ENCODE measurements around the gene R3HCC1L.

R3HCC1L gene

DNA sequence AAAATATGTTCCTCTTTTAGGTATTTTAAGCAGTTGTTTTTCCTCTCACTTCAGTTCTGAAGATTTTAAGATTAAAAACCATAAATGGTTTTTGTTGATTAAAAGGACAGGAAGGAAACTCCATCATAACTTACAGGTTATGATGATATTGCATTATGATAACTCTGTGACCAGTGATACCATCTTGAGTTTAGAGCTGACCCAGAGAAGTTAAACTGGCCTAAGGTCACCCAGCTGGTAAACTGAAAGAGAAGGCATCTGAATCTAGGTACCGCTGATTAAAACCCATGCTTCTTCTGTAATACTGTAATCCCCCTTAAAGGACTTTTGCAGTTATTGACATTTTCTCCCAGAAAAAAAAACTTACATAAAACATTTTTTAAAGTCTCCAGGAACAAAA, 103.9 kb downstream of the R3HCC1L start:
- no peak for DNase-seq

DNA sequence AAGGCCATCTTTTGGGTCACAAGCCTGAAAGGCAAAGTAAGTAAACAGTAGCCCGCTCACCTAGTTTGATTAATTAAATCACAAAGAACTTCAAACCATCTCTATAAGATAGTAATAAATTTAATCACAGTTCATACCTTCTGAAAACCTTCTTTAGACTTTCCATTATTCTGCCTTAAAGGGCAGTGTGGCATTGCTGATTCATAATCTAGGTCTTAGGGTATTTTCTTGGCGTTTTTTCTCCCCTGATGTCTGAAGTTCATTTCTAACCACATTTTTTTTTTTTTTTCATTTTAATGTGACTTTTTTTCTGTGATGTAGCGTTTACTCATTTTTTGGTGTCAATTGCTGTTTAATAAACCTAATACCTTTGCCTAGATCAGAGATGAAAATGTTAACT, 106.1 kb downstream of the R3HCC1L start:
- DNase-seq, result no peak

DNA sequence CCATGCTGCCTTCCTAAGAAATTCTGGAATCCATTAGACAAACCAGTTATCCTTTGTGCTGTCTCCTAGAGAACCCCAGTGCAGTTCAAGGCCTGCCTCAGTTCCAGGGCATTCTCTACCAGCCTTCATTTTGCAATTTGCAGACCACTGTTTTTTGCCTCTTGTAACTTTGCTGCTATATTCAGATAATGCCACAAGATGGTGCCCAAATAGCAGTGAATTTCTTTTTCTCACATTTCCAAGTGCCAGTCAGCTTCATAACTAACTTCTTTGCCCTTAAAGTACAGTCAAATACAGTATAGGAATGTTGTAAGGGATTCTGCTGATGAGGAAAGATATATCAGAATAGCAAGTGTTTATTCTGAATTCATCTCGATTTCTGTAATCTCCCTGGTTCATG, 108.4 kb downstream of the R3HCC1L start:
- no peak for DNase-seq

DNA sequence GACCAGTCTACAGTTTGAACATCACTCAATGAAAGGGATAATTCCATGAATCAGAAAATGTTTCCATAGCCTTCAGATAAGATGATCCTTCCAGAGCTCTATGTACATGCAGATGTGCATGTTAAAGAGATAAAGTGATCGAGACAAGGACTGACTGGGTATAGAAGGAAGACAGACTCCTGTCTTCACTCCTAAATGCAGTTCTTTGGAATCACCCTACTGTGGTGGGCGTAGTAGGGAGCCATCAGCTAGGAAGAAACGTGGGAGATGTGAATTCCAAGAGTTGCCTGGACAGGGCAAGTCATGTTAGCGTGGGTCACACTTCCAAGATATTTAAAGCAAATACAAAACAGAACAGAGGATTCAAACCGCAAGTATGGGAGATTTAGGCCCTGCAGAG, 109.7 kb downstream of the R3HCC1L start:
- no peak for DNase-seq

DNA sequence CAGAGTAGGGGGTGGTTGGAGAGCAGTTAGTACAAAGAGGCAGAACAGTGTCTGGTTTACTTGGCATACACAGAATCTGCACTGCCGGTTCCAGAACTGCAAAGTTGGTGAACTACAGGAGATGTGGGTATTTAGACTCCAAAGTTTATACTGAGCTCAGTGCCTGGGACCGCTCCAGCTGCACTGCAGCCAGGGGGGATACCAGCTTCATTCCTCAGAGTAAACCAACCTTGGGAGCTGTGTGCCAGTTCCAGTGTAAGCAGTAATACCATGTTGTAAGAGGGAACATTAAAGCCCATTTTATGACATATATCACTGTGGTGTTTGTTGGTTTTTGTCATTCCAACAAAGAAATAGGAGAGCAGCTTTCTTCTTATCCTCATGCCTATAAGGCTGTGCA, 110.1 kb downstream of the R3HCC1L start:
- no peak for DNase-seq

DNA sequence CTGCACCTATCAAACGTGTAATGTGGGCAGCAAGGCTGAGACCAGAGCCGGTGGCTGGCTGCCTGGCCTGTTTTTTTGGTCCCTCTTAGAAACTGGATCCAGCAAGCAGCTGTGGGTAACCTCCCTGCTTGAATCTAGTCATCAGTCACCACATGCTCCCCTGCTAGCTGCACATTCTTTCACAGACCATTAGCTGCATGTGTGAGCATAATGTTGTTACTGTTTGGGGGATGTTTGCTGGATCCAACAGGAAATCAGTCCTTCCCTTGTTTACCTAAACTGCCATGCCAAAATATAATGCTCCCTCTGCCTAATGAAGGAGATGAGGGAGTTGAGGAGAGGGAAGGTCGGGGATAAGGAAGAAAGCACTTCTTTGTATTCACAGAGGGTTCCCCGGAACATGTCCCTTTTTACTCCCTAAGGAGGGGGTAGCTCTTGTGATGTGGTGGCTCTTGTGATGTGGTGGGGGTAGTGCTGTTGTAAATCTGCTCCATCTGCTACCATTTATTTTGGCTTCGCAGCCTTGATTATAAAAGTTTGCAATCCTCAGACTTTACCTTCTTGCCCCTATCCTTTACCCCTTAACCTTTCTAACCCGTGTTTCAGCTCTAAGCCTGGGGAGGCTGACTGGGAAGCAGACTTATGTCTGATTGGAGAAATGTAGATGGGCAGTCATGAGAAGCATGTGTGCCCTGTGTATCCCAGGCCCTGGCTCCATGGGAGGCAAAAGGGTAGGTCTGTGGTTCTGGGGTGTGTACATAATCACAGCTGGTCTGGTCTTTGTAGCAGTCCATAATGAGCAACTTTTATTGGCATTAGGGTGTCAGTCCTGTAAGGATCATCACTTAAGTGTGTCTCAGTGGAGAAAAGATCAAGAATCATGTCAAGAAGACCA, 112.7 kb downstream of the R3HCC1L start:
- no peak for DNase-seq

DNA sequence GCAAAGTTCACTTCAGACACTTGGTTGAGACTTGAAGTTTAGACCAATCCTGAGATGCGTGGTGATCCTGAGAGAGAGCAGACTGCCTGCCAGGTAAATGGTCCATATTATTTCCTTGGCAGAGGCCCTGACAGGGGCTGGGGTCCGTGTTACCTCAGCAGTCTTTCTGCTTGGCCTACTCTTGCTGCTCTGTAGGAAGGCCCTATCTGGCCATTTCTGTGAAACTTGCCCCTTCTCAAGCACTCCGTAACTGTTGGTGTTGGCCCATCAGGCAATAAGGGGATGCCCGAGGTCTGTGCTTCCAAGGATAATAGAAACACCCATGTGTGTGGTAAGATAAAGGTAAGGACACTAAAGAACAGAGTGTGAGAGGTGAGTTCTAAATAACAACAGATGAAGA, 113.6 kb downstream of the R3HCC1L start:
- DNase-seq, result no peak

DNA sequence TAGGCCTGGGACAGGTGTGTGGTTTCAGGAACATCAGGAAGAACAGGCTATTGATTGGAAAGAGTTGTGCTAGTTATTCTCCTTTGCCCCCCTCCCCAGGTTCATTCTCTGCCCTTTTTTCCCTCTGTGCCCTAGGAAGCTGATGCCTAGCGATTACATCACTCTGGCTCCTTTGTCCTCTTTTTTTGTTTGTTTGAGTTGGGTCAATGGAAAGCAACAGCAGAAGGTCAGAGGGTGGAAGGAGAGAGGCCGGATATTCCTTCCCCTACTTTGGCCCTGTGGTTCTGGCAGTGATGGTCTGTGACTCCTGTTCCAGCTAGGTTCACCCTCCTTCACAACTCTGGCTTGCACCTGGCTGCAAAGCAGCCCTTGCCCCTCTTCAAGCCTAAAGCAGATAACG, 114.7 kb downstream of the R3HCC1L start:
- no peak for DNase-seq

DNA sequence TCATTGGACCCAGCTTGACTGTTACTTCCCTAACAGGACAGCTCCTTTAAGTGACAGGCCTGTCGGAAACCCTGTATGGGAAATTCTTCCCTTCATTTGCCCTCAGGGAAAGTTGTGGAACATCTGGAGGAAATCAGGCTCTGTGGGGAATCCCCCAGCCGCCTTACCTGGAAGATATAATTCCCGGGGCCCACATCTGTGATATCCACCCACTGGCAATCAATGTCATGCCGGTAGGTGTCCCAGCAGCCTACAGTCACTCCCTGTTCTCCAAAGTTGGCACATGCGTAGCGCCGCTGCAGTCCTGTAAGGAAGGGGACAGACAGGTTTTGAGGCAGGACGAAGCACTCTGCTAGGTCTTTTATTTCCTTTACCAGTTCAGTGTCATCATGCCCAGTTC, 116.9 kb downstream of the R3HCC1L start:
- DNase-seq, result no peak

DNA sequence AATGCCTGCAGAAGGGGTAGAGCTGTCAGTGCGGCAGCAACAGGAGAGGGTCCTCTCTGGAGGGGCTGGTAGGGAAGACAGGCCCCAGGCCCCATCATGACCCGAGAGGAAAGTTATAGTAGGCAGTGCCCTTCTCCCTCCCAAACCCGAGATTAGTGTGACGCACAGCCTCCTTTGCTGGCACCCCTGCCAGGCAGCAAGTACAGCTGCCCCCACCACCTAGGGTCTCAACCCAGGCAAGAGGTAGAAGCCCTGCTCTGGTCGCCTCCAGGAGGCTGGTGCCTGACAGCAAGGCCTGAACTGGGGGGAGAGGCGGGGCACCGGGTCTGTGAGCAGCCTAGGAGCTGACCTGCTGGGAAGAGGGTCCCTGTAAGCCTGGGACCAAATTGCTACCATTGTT, 118.0 kb downstream of the R3HCC1L start:
- DNase-seq, result no peak

DNA sequence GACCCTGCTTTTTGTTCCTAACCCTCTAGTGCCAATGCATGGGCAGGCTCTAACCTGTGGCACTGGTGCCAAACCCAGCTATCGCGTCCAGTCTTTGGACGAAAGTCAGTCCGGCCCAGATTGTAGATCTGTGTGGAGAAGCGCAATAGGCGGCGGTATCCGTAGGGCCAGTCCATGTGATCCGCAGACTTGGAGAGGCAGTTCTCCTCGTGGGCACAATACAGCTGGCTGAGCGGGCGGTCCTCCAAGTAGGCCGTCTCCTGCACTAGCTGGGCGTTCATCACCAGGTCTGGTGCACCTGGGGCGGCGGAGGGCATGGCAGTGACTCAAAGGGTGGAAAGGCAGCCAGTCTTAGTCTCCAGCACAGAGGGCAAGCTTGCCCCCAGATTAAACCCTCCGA, 119.0 kb downstream of the R3HCC1L start:
- no peak for DNase-seq

DNA sequence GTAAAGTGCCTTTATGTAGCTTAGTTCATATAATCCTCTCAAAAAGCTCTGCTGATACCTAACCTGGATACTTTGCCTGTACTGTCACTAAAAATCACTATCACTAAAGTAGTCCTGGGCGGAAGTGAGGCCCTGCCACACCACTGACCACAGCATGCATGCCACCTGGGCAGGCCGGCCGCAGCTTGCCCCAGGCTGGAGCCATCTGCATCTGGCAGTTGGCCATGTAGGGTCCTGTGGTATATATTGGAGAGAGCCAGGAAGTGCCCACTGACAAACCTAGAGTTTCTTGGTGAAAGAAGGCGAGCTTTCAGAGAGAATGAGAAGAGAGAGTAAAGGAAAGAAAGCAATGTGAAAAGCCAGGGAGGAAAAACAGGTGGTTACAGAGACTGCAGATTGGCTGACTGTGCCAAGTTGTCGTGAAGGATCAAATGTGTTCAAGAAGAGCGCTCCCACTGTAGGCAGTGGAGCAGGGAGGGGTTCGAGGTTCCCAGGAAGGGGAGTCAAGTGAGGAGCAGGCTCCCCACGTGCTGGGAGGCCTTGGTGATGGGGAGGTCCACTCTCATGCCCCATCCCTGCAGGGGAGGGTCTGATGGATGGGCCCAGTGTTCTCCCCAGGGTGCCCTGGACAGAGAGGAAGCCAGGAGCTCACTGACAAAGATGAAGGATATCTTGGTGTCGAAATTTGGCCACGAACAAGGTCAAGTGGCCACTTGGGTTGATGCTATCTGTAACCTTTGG, 119.9 kb downstream of the R3HCC1L start:
- no peak for DNase-seq

DNA sequence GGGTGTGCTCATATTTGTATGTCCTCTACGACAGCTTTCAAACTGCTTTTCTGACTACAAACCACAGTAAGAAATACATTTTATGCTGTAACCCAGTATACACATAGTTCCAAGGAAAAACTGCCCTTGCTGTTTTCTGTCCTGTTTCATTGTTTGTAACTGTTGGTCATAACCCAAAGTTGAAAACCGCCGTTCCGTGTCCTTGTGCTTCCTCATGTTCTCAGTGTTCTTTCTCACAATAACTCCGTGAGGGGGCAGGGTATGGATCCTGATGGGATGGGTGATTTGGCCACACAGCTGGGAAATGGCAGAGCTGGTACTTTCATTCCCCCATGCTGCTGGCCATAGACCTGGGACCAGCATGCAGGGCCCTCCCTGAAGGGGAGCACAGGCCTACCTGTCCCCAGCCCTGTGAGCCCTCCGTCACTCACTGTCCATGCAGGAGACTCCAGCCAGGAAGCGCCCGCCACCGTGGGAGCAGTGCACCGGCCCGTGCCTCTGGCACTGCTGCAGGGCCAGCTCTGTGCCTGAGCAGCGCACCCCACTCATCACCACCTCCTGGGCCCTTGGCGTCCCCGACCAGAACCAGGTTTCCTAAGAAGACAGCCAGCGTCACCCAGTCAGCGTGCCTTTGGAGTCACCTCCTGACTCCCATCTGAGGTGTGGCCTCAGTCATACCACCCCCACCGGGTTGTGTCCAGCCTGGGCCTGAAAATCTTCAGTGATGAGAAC, 120.9 kb downstream of the R3HCC1L start:
- no peak for DNase-seq

DNA sequence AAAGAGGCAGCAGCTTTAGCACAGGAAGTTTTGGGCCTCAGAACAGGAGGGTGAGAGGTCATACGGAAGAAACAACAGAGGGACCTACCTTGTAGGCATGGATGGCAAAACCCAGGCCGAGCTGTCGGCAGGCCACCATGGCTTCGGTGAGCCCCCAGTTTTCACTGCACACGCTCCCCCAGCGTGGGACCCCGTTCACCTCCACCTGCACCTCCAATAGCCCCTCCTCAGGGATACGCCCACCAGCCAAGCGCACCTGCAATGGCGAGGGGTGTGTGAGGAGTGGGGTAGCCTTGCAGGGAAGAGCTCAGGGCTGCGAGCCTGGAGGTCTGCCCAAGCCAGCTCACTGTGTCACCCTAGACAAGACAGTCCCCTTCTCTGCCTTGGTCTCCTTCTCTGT, 122.2 kb downstream of the R3HCC1L start:
- DNase-seq, result no peak

DNA sequence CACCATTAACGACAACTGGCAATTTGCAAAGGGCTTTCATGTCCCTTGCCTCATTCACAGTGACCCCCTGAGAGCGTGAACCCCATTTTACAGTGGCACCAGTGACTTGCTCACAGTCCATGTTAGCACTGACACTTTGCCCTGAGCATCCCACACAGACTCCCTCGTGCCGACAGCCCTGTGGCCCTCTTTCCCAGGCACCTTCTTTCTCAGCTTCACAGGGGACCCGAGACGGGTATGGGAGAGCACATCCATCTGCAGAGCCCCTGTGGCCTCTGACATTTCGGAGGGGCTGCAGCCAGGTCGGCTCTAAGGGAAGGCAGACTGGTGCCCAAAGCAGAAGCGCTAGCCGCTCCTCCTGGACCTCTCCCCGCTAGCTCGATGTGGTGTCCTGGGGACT, 122.7 kb downstream of the R3HCC1L start:
- no peak for DNase-seq

DNA sequence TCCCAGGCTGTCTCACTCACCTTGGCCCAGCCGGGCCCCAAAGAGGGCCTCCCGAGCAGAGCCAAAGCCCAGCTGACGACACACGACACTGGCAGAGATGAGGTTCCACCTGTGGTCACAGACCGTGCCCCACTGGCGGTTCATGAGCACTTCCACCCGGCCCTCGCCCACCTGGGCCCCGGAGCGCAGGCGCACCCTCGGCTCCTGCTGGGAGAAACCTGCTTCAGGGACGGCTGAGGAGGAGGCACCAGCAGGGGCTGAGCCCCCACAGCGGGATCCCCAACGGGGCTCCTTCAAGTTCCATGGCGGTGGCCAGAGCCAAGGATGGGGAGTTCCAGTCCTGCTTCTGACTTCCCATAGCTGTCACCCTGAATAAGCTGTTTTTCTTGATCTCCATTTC, 123.5 kb downstream of the R3HCC1L start:
- no peak for DNase-seq

DNA sequence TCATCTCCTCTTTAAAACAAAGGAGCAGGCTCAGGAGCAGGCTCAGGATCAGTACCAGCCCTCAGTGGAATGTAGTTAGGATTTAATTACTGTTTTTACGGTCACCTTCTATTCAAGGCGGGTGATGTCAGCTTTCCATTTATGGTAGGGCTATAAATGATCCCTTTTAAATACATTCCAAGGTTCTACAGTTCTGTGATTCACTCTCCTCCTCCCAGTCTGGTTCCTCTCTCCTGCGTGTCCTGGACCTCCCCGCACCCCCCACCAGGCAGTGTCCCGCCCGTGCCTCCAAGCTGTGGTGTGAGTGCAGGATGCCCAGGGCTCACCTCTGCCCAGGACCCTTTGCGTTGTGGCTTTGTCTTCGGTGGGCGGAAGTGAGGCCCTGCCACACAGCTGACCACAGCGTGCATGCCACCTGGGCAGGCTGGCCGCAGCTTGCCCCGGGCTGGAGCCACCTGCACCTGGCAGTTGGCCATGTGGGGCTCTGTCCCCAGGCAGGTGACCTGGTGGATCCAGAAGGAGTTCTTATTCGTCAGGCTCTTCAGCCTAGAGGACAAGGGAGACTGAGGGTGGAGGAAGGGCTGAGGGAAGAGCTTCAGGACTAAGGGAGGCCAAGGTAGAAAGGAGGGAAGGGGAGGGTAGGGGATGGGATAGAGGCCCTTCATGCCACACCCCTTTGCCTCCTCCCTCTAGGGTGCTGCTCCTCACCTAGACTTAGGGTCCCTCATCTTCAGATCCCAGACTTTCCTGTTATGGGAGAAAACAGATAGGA, 124.4 kb downstream of the R3HCC1L start:
- no peak for DNase-seq

DNA sequence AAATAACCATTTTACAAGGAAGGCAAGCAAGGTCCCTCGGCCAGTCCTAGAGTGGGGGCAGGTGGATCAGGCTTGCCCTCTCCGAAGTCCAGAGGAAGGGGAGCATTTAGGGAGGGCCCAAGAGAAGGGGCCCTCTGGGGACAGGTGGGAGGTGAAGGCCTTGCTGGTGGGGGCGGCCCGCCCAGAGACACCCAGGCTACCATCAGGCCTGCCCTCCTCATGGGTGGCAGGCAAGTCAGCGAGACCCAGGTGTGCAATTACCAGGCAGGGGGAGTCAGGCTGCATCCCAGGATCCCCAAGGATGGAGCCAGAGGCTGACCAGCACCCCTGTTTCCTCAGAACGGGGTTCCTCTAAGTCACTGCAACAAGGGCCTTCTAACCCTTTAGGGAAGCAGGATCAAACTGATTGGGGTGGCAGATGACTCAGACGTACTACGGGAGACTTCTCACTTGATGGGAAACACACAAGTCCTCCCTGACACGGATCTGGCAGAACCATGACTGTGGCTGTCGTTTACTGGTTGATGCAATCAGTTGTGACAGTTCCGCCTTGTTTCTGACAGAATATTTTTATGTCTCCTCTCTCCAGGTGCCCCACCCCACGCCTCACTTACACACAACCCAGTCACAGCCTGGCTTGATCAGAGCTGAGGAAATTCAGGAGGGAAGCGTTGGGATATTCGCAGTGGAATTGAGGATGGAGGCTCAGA, 125.3 kb downstream of the R3HCC1L start:
- no peak for DNase-seq

DNA sequence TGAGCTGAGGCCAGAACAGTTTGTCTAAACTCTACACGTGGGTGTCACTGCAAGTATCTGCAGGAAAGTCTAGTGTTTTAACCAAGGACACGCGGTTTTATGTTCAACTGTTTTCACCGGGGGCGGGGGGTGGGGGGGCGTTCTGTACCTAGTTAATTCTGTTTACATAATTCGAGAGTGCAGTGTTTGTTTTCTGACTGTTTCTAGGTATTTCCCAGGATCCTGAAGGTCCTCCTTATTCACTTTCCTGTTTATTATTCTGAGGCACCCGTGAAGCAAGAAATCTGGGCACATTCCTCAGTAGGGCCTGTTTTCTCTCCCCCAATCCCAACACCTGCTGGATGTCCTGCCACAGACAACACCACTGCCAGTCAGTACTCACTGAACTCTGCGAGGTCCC, 125.9 kb downstream of the R3HCC1L start:
- DNase-seq, result no peak

DNA sequence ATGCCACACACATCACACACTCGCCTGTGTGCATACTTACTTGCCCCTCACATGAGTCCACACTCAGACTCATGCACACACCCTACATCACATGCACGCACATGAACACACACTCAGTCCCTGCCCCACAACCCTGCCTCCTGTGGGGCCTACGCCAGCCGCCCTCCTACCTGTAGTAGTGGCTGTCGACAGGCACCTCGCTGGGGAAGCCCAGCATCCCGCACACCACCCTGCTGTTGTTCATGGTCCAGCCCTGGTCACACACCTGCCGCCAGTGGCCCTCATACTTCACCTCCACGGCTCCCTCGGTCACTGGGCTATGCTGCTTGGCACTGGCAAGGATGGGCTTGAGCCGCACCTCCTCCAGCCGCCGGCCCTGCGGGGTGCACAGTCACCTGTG, 126.3 kb downstream of the R3HCC1L start:
- no peak for DNase-seq

DNA sequence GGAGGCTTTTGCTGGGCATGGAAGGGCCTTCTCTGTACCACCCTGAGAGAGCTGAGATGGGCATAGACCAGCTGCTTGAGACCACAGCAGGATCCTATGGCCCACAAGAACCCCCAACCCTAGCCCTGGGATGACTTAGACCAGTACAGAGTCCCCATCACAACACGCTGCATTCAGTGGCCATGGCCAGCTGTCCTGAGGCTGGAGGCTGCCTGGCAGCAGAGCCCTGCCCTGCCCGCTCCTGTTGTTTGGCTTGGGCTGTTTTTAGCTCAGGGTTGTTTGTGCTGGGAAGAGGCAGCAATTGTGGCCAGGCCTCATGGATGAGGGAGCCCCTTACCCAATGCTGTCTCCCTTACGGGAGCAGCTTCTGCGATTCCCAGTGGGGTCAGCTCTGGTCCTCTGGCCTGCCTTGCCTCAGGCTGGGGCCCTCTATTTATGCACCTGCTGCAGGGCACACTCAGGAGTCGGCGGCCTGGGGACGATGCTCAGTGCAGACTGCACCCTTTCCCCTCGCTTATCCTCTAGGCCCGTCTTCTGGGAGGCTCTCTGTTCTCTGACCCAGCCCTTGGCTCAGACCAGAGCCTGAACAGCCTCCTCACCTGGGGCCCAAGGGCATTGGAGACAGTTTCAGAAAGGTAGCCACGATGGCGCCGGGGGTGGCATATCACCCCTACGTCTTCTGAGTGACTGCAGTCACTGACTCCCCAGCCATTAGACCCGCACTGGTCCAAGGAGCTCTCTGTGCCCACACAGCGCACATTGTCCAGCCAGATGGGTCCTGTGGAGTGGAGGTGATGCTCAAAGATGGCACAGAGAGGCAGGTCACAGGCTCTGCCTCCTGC, 127.2 kb downstream of the R3HCC1L start:
- DNase-seq, result no peak

All from stimulated activated CD4-positive, alpha-beta T cell treated with anti-CD3 and anti-CD28 coated beads, Interleukin-1b, Interleukin-23, amount 100 ng/mL, for 48 hours (primary cell).